Spinal cord (tissue), 10 donors: ENCODE measurements around the gene C7orf33. TPM values are rescaled to one million over a fixed set of nuclear protein-coding genes. Genes with fewer than 3 reads are reported as not detected.

ENCODE experiments used
- DNase-seq, 6 donors: peaks; one replicate each; pipeline versions ENCODE4 v3.0.0 to v3.0.0-alpha.2; 2013 to 2015; ENCODE audit warnings: low spot score in 6 of 6, low read depth in 4 of 6
- H3K27ac ChIP-seq: one replicate; pipeline ENCODE4 v1.5.1; 2013; ENCODE audit warnings: low read depth, low read length, control low read depth
- H3K27me3 ChIP-seq: one replicate; pipeline ENCODE4 v1.6.1; 2013; ENCODE audit warnings: low read length; ENCODE audit not compliant: control insufficient read depth, insufficient read depth
- H3K36me3 ChIP-seq: one replicate; pipeline ENCODE4 v1.6.1; 2013; ENCODE audit warnings: low read length; ENCODE audit not compliant: control insufficient read depth, insufficient read depth
- H3K4me1 ChIP-seq: one replicate; pipeline ENCODE4 v1.6.1; 2013; ENCODE audit warnings: low read length; ENCODE audit not compliant: control insufficient read depth, insufficient read depth
- H3K4me3 ChIP-seq: one replicate; pipeline ENCODE4 v1.5.1; 2013; ENCODE audit warnings: low read depth, low read length, control low read depth
- H3K9me3 ChIP-seq: one replicate; pipeline ENCODE4 v1.6.1; 2013; ENCODE audit warnings: low read length; ENCODE audit not compliant: control insufficient read depth, insufficient read depth
- WGBS: methylation state at CpG from one replicate; pipeline ENCODE4 v1.1.5; 2013; ENCODE audit warnings: missing lambda C conversion rate; ENCODE audit not compliant: insufficient coverage; 5-methylcytosine and 5-hydroxymethylcytosine counted together
- polyA plus RNA-seq, 2 donors: library from polyadenylated mRNA; unstranded; fragments of 120-200 nt; gene quantifications; one replicate each; pipeline ENCODE4 v1.2.1, GENCODE V29; 2013; ENCODE audit not compliant: insufficient read length in 2 of 2
- total RNA-seq, 2 donors: library from RNA; depleted of rRNA in 1 of 2; stranded (reverse); fragments of 120-200 nt in 1 of 2; fragments of >200 nt in 1 of 2; gene quantifications; one replicate each; pipeline versions ENCODE4 v1.2.3 to v1.2.4, GENCODE V29; 2013 to 2014
- donor health status: healthy.

Gene C7orf33
- total and polyA plus RNA-seq, 4 donors = not detected

DNA sequence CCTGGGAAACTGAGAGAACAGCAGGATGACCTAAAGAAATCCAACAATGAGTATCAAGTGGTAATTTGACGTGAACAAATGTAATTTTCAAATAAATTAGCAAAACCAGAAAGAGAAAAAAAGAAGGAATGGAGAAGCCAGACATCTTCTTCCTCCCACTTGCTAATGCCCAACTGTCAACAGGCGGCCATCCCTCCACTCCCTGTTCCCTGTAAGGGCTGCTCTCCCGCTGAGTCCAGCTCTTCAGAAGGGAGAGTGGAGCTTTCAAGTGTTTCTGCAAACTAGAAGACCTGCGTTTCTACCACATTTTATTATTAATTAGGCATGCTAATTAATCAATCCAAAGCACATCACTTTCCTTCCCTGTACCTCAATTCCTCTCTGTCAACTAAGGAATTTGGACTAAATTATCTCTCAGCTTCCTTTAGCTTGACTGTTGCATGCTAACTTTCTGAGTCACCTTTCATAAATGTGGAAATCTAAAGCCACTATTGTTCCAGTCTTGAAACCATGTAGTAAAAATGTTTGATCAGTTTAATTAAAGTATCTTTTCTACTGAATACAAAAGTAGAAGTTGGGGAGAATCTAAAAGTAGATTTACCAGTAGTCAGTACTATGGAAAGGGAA is 59.8 kb downstream of the C7orf33 start:
- Histone ChIP-seq H3K36me3 (no peaks in the 10 kb centered on the region), H3K9me3 (no peaks in the 10 kb centered on the region), H3K4me1 (no peaks in the 10 kb centered on the region), H3K4me3 (no peak overlapping the region), H3K27me3 (no peaks in the 10 kb centered on the region), H3K27ac (no peak overlapping the region)
- WGBS = 36% methylated on average over 2 of the region's 4 CpGs
- DNase-seq = no peak

DNA sequence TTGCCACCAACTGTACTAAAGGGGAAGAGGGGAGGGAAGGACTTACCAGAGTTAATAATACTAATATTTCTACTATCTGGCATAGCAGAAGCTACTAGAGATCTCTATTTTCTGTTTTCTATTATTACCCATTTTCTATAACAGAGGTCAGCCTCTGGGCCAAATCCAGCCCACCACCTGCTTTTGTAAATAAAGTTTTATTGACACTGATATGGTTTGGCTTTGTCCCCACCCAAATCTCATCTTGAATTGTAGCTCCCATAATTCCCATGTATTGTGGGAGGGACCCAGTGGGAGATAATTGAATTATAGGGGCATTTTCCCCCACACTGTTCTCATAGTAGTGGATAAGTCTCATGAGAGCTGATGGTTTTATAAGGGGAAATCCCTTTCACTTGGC is 62.2 kb downstream of the C7orf33 start:
- no peak for DNase-seq
- Histone ChIP-seq H3K27me3 (no peaks in the 10 kb centered on the region), H3K4me1 (no peaks in the 10 kb centered on the region), H3K27ac (no peak overlapping the region), H3K36me3 (no peaks in the 10 kb centered on the region), H3K4me3 (no peak overlapping the region), H3K9me3 (no peaks in the 10 kb centered on the region)

DNA sequence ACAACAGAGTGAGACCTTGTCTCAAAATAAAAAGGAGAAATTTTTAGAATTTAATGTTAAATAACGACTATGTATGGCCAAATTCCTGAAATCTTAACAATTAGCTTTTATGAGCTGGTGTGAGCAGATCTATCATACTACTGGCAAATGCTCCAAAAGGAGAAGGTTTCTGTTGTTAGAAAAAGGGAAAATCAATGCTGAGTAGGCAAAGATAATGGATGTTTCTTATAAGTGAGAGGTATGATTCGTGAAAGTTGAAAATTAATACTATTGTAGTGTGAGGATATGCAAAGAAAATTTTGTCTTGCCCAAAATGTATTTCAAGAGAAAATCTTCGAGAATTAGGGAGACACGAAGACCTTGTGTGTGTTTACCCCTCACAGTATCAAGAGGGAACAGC is 67.4 kb downstream of the C7orf33 start:
- DNase-seq = no peak
- Histone ChIP-seq H3K4me1 (no peaks in the 10 kb centered on the region), H3K27ac (no peak overlapping the region), H3K9me3 (no peaks in the 10 kb centered on the region), H3K36me3 (no peaks in the 10 kb centered on the region), H3K4me3 (no peak overlapping the region), H3K27me3 (no peaks in the 10 kb centered on the region)
- WGBS = 100% methylated on average over 1 of the region's 4 CpGs

DNA sequence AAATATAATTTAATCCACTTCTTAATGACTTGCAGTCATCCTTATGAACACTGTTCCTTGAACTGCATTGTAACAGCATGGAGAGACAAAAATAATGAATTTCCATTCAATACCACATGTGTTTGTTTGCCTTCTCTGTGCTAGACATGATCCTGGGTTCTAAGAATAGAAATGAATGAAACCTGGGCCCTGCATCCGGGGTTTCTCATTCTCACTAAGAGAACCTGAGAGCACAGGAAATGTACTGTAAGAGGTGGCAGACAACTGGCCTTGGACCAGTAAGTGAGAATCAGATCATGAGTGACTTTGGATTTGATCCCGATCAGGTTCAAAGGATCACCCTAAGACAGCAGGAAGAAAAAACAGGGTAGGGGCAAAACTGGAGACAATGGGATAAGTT is 70.9 kb downstream of the C7orf33 start:
- Histone ChIP-seq H3K36me3 (no peaks in the 10 kb centered on the region), H3K4me1 (peaks cover 4% of the 10 kb centered on the region), H3K9me3 (no peaks in the 10 kb centered on the region), H3K27ac (no peak overlapping the region), H3K27me3 (no peaks in the 10 kb centered on the region), H3K4me3 (no peak overlapping the region)
- WGBS = 83% methylated on average over 2 of the region's 2 CpGs
- no peak for DNase-seq

DNA sequence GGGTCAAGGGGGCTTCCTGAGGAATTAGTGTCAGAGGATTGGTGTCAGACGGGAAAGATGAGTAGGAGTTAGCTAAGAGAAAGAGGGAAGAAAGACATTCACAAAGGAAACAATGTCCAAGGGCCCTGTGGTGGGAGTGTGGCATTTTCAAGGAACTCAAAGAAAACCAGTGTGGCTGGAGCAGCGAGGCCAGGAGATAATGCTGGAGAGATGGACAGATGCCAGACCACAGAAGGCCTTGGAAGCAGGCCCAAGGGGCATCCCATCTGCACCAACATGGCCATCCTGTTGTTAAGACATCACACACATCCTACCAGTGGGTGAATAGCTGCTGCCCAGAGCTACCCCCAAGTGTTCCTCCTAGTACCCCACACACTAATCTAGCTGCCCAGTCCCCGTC is 72.1 kb downstream of the C7orf33 start:
- no peak for DNase-seq
- Histone ChIP-seq H3K27me3 (no peaks in the 10 kb centered on the region), H3K4me1 (peaks cover 4% of the 10 kb centered on the region), H3K27ac (no peak overlapping the region), H3K4me3 (no peak overlapping the region), H3K9me3 (no peaks in the 10 kb centered on the region), H3K36me3 (no peaks in the 10 kb centered on the region)
- WGBS = 30% methylated on average over 2 of the region's 3 CpGs

DNA sequence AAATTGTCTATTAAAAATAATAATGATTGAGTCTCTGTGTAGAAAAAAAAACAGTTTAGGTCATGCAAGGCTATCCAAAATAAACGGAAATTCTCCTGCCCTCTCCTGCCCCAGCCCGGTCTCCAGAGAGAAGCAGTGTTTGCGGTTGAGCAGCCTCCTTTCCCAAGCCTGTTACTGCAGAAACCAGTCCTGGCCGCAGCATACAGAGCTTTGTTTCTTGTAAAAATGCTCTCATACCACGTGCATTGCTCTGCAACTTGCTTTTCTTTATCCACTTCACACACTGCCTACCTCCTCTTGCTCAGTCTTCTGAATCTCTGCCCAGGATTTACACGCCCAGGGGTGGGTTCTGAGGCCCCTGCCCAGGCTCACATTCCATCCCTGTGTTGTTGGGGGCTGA is 73.8 kb downstream of the C7orf33 start:
- H3K4me3 ChIP-seq = no peak overlapping the region
- no peaks in the 10 kb centered on the region for H3K27me3 ChIP-seq
- H3K27ac ChIP-seq = no peak overlapping the region
- DNase-seq = peak in 4 of 6 donors; percentile 4 to 65 (median 18)
- H3K4me1 ChIP-seq = peaks cover 4% of the 10 kb centered on the region
- WGBS = 33% methylated on average over 6 of the region's 6 CpGs
- H3K9me3 ChIP-seq = no peaks in the 10 kb centered on the region
- no peaks in the 10 kb centered on the region for H3K36me3 ChIP-seq

DNA sequence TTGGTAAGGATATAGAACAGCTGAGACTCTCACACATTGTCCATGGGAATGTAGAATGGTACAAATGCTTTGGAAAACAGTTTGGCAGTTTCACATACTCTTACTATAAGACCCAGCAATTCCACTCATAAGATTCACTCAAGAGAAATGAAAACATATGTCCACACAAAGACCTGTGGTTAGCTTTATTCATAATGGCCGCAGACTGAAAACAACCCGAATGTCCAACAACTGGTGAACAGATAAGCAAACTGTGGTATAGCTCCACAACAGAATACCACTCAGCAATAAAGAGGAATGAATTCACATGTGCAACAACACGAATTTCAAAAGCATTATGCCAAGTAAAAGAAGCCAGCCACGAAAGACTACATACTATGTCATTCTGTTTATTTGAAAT is 74.7 kb downstream of the C7orf33 start:
- Histone ChIP-seq H3K4me3 (no peak overlapping the region), H3K27ac (no peak overlapping the region), H3K9me3 (no peaks in the 10 kb centered on the region), H3K27me3 (no peaks in the 10 kb centered on the region), H3K36me3 (no peaks in the 10 kb centered on the region), H3K4me1 (peaks cover 4% of the 10 kb centered on the region)
- WGBS = no CpG with 5 or more reads among the region's 4 CpGs
- no peak for DNase-seq

Other genes starting within 250 kb of the C7orf33 start
- gene CUL1, start 108.1 kb downstream of the C7orf33 start, total RNA-seq = 10 to 100 TPM; 50.4 to 55.8 TPM
- gene CUL1, start 108.1 kb downstream of the C7orf33 start, polyA plus RNA-seq = 10 to 100 TPM; 48.4 to 61.4 TPM